DND-41 (cell line): ENCODE data around the gene TYSND1.

ENCODE experiments used
- ATAC-seq: fragments of 200-7000 bp; cut with Tn5 transposase; 3 replicates; pipeline ENCODE4 v1.9.1; 2021; ENCODE audit warnings: low read depth; ENCODE audit not compliant: insufficient read depth
- DNase-seq: peaks from one replicate; pipeline ENCODE4 v3.0.0-alpha.2; 2020
- H2AFZ ChIP-seq: 2 replicates; pipeline ENCODE4 v1.6.0; 2012; ENCODE audit warnings: low read depth, low read length
- H3K27ac ChIP-seq: 2 replicates; pipeline ENCODE4 v1.5.1; 2012; ENCODE audit warnings: low read length, inconsistent platforms
- H3K27me3 ChIP-seq: fragments of 200-600 bp; sonication (generic); 2 replicates; pipeline ENCODE4 v1.6.0; 2012; ENCODE audit warnings: low read length, mild to moderate bottlenecking, inconsistent platforms; ENCODE audit not compliant: insufficient read depth, poor library complexity
- H3K36me3 ChIP-seq: 2 replicates; pipeline ENCODE4 v1.5.1; 2012; ENCODE audit warnings: low read length, inconsistent platforms; ENCODE audit not compliant: insufficient read depth
- H3K4me1 ChIP-seq: 2 replicates; pipeline ENCODE4 v1.5.1; 2012; ENCODE audit warnings: mild to moderate bottlenecking, low read length; ENCODE audit not compliant: insufficient read depth
- H3K4me2 ChIP-seq: 2 replicates; pipeline ENCODE4 v1.6.0; 2012; ENCODE audit warnings: mild to moderate bottlenecking, moderate library complexity, low read length, inconsistent platforms; ENCODE audit not compliant: insufficient read depth
- H3K4me3 ChIP-seq, 2 experiments: fragments of 200-600 bp in 1 of 2; shearing (Covaris generic) in 1 of 2; 2 replicates each; pipeline ENCODE4 v1.5.1; 2012 to 2016; ENCODE audit warnings: inconsistent platforms in 2 of 2, low read length in 2 of 2, mild to moderate bottlenecking in 2 of 2, low read depth in 1 of 2, moderate library complexity in 1 of 2
- H3K79me2 ChIP-seq: 2 replicates; pipeline ENCODE4 v1.6.0; 2012; ENCODE audit warnings: low read length, inconsistent platforms; ENCODE audit not compliant: insufficient read depth
- H3K9ac ChIP-seq: 2 replicates; pipeline ENCODE4 v1.6.0; 2012; ENCODE audit warnings: low read depth, mild to moderate bottlenecking, inconsistent platforms, low read length, moderate library complexity
- H3K9me3 ChIP-seq: 2 replicates; pipeline ENCODE4 v1.5.1; 2012; ENCODE audit warnings: low read length, moderate library complexity, mild to moderate bottlenecking, inconsistent platforms; ENCODE audit not compliant: insufficient read depth, severe bottlenecking
- H4K20me1 ChIP-seq: 2 replicates; pipeline ENCODE4 v1.6.0; 2012; ENCODE audit warnings: low read length; ENCODE audit not compliant: insufficient read depth
- CTCF ChIP-seq: IDR thresholded peaks from 2 replicates; pipeline ENCODE4 v1.5.1; 2012; ENCODE audit warnings: borderline replicate concordance, low read length, moderate library complexity, mild to moderate bottlenecking; ENCODE audit not compliant: poor library complexity, severe bottlenecking; ENCODE audit errors: extremely low read depth
- EZH2 ChIP-seq: IDR thresholded peaks from 3 replicates; pipeline ENCODE4 v1.6.1; 2012; ENCODE audit warnings: borderline replicate concordance, low read depth, mild to moderate bottlenecking, moderate library complexity, low read length, inconsistent platforms; ENCODE audit not compliant: severe bottlenecking

Gene TYSND1

GRCh38 chr10:70122742-70123141 lies 23.8 kb downstream of the TYSND1 start:
- Histone ChIP-seq H3K4me2 (no peak overlapping the region), H3K4me3 (no peak overlapping the region), H3K79me2 (no peaks in the 10 kb centered on the region), H3K9ac (no peak overlapping the region), H4K20me1 (no peaks in the 10 kb centered on the region), H3K4me1 (no peaks in the 10 kb centered on the region), H3K9me3 (no peaks in the 10 kb centered on the region), H3K36me3 (no peaks in the 10 kb centered on the region), H3K27ac (no peak overlapping the region), H2AFZ (no peak overlapping the region), H3K27me3 (no peaks in the 10 kb centered on the region)
- DNase-seq = no peak
- ATAC-seq = no peak
- TF ChIP-seq CTCF (no peak), EZH2 (no peak)

- Histone ChIP-seq H2AFZ (no peak overlapping the region), H3K27me3 (no peaks in the 10 kb centered on the region), H3K4me1 (no peaks in the 10 kb centered on the region), H3K9ac (no peak overlapping the region), H3K9me3 (no peaks in the 10 kb centered on the region), H3K27ac (no peak overlapping the region), H4K20me1 (no peaks in the 10 kb centered on the region), H3K36me3 (no peaks in the 10 kb centered on the region), H3K4me3 (no peak overlapping the region), H3K4me2 (no peak overlapping the region), H3K79me2 (no peaks in the 10 kb centered on the region)
- ATAC-seq (no peak), DNase-seq (no peak)
- TF ChIP-seq EZH2 (no peak), CTCF (no peak)
Observed at GRCh38 chr10:70121281-70121949, 25.1 kb downstream of the TYSND1 start.

- H3K79me2 ChIP-seq = no peaks in the 10 kb centered on the region
- no peaks in the 10 kb centered on the region for H4K20me1 ChIP-seq
- no peak for ATAC-seq
- no peaks in the 10 kb centered on the region for H3K36me3 ChIP-seq
- no peak overlapping the region for H3K9ac ChIP-seq
- no peak for DNase-seq
- H3K4me3 ChIP-seq = no peak overlapping the region
- H3K4me2 ChIP-seq = no peak overlapping the region
- no peaks in the 10 kb centered on the region for H3K4me1 ChIP-seq
- H3K27ac ChIP-seq = no peak overlapping the region
- no peaks in the 10 kb centered on the region for H3K27me3 ChIP-seq
- no peaks in the 10 kb centered on the region for H3K9me3 ChIP-seq
- TF ChIP-seq EZH2 (no peak), CTCF (no peak)
- no peak overlapping the region for H2AFZ ChIP-seq
Observed at GRCh38 chr10:70120417-70120816, 26.1 kb downstream of the TYSND1 start.
